Mesenchymal stem cell (in vitro differentiated cells and primary cell): Measurements from ENCODE around the gene BSND.
A peak's percentile ranks its signal among the peaks of the same experiment; 100 is the strongest.

ENCODE experiments used
- DNase-seq: peaks from one replicate; pipeline ENCODE4 v3.0.0-alpha.2; 2013
- H2AFZ ChIP-seq: one replicate; pipeline ENCODE4 v1.6.1; 2013; ENCODE audit warnings: low read depth, mild to moderate bottlenecking, control low read depth, inconsistent platforms, low read length, moderate library complexity
- H2AK5ac ChIP-seq: 2 replicates; pipeline ENCODE4 v1.6.1; 2013; ENCODE audit warnings: low read length, moderate library complexity, mild to moderate bottlenecking, inconsistent platforms; ENCODE audit not compliant: severe bottlenecking
- H2BK120ac ChIP-seq: one replicate; pipeline ENCODE4 v1.6.1; 2013; ENCODE audit warnings: low read depth, mild to moderate bottlenecking, inconsistent platforms, low read length, moderate library complexity
- H2BK12ac ChIP-seq, 2 experiments: one replicate each; pipeline ENCODE4 v1.6.1; 2013; ENCODE audit warnings: inconsistent platforms in 2 of 2, low read length in 2 of 2, mild to moderate bottlenecking in 2 of 2, moderate library complexity in 2 of 2, control low read depth in 1 of 2
- H2BK15ac ChIP-seq: one replicate; pipeline ENCODE4 v1.6.1; 2013; ENCODE audit warnings: mild to moderate bottlenecking, low read depth, inconsistent platforms; ENCODE audit not compliant: poor library complexity, severe bottlenecking
- H2BK5ac ChIP-seq: 2 replicates; pipeline ENCODE4 v1.6.1; 2013; ENCODE audit warnings: low read depth, mild to moderate bottlenecking, low read length, control low read depth, inconsistent platforms; ENCODE audit not compliant: poor library complexity, severe bottlenecking
- H3K14ac ChIP-seq, 2 experiments: one replicate each; pipeline ENCODE4 v1.6.1; 2013; ENCODE audit warnings: inconsistent platforms in 2 of 2, low read length in 2 of 2, control low read depth in 1 of 2, mild to moderate bottlenecking in 1 of 2, moderate library complexity in 1 of 2
- H3K18ac ChIP-seq, 2 experiments: one replicate each; pipeline ENCODE4 v1.6.1; 2013; ENCODE audit warnings: inconsistent platforms in 2 of 2, low read length in 2 of 2, control low read depth in 1 of 2, low read depth in 1 of 2, mild to moderate bottlenecking in 1 of 2
- H3K23ac ChIP-seq, 2 experiments: one replicate each; pipeline ENCODE4 v1.6.1; 2013; ENCODE audit warnings: inconsistent platforms in 2 of 2, low read length in 2 of 2, mild to moderate bottlenecking in 2 of 2, moderate library complexity in 2 of 2, control low read depth in 1 of 2
- H3K27ac ChIP-seq: 2 replicates; pipeline ENCODE4 v1.5.1; 2013; ENCODE audit warnings: mild to moderate bottlenecking, moderate library complexity, low read length, control low read depth, inconsistent platforms; ENCODE audit not compliant: poor library complexity, severe bottlenecking
- H3K27me3 ChIP-seq, 2 experiments: 2 replicates each; pipeline versions ENCODE4 v1.6.1 to v1.7.0; 2013; ENCODE audit warnings: low read length in 2 of 2, mild to moderate bottlenecking in 2 of 2, moderate library complexity in 2 of 2, control low read depth in 1 of 2, inconsistent platforms in 1 of 2; ENCODE audit not compliant: control insufficient read depth in 1 of 2, insufficient read depth in 1 of 2
- H3K36me3 ChIP-seq, 2 experiments: 2 replicates each; pipeline versions ENCODE4 v1.6.1 to v1.7.0; 2013; ENCODE audit warnings: low read length in 2 of 2, control low read depth in 1 of 2, inconsistent platforms in 1 of 2, low read depth in 1 of 2, mild to moderate bottlenecking in 1 of 2; ENCODE audit not compliant: insufficient read depth in 2 of 2, control insufficient read depth in 1 of 2
- H3K4ac ChIP-seq, 2 experiments: one replicate each; pipeline ENCODE4 v1.6.1; 2013; ENCODE audit warnings: inconsistent platforms in 2 of 2, low read length in 2 of 2, mild to moderate bottlenecking in 2 of 2, moderate library complexity in 2 of 2, control low read depth in 1 of 2, low read depth in 1 of 2
- H3K4me1 ChIP-seq: 2 replicates; pipeline ENCODE4 v1.6.1; 2013; ENCODE audit warnings: low read depth, low read length, control low read depth; ENCODE audit not compliant: control insufficient read depth, insufficient read depth
- H3K4me2 ChIP-seq: 2 replicates; pipeline ENCODE4 v1.6.1; 2013; ENCODE audit warnings: low read length, mild to moderate bottlenecking, inconsistent platforms; ENCODE audit not compliant: poor library complexity, severe bottlenecking
- H3K4me3 ChIP-seq, 2 experiments: 2 replicates each; pipeline versions ENCODE4 v1.5.1 to v1.7.0; 2013; ENCODE audit warnings: low read length in 2 of 2, mild to moderate bottlenecking in 2 of 2, control low read depth in 1 of 2, low read depth in 1 of 2; ENCODE audit not compliant: insufficient read depth in 1 of 2
- H3K79me1 ChIP-seq: replicated peaks from 2 replicates; pipeline ENCODE4 v1.6.1; 2013; ENCODE audit warnings: mild to moderate bottlenecking, control low read depth, low read length, inconsistent platforms; ENCODE audit not compliant: poor library complexity, severe bottlenecking
- H3K9ac ChIP-seq: 2 replicates; pipeline ENCODE4 v1.7.0; 2013; ENCODE audit warnings: mild to moderate bottlenecking, low read length, moderate library complexity
- H3K9me3 ChIP-seq: 2 replicates; pipeline ENCODE4 v1.7.0; 2013; ENCODE audit warnings: mild to moderate bottlenecking, low read length; ENCODE audit not compliant: control insufficient read depth
- H4K8ac ChIP-seq: one replicate; pipeline ENCODE4 v1.6.1; 2013; ENCODE audit warnings: inconsistent platforms, mild to moderate bottlenecking, low read length, moderate library complexity
- H4K91ac ChIP-seq: one replicate; pipeline ENCODE4 v1.6.1; 2013; ENCODE audit warnings: mild to moderate bottlenecking, low read length, inconsistent platforms
- WGBS: methylation state at CpG from one replicate; pipeline ENCODE4 v1.1.7; 2013; ENCODE audit warnings: mixed read lengths; 5-methylcytosine and 5-hydroxymethylcytosine counted together

Gene BSND

GRCh38 chr1:55060133-55060999 is 61.6 kb downstream of the BSND start:
- H2AFZ ChIP-seq, result no peak overlapping the region
- no peaks in the 10 kb centered on the region for H3K79me1 ChIP-seq
- peaks cover 0 to 5% of the 10 kb centered on the region in 2 experiments for H3K36me3 ChIP-seq
- no peak overlapping the region for H2BK5ac ChIP-seq
- no peak overlapping the region for H2BK120ac ChIP-seq
- H2BK15ac ChIP-seq, result no peak overlapping the region
- 97% methylated on average over 14 of the region's 14 CpGs for WGBS
- no peak overlapping the region for H3K14ac ChIP-seq
- no peak overlapping the region for H4K8ac ChIP-seq
- no peak overlapping the region for H2AK5ac ChIP-seq
- no peak overlapping the region for H3K9ac ChIP-seq
- H3K4me3 ChIP-seq, result no peak overlapping the region
- peak; percentile 28 for DNase-seq
- peaks cover 18% of the 10 kb centered on the region for H3K4me1 ChIP-seq
- no peak overlapping the region for H3K23ac ChIP-seq
- H3K4ac ChIP-seq, result no peak overlapping the region
- peaks cover 0 to 7% of the 10 kb centered on the region in 2 experiments for H3K27me3 ChIP-seq
- no peak overlapping the region for H3K27ac ChIP-seq
- no peak overlapping the region for H2BK12ac ChIP-seq
- no peak overlapping the region for H4K91ac ChIP-seq
- no peaks in the 10 kb centered on the region for H3K9me3 ChIP-seq
- no peak overlapping the region for H3K18ac ChIP-seq
- H3K4me2 ChIP-seq, result no peak overlapping the region

GRCh38 chr1:55061000-55061705 is 62.4 kb downstream of the BSND start:
- Histone ChIP-seq H3K36me3 (peaks cover 6 to 11% of the 10 kb centered on the region in 2 experiments), H3K23ac (no peak overlapping the region)

More at GRCh38 chr1:55061000-55061705, 62.4 kb downstream of the BSND start:
- no peaks in the 10 kb centered on the region for H3K79me1 ChIP-seq
- H2BK120ac ChIP-seq, result no peak overlapping the region
- H2BK5ac ChIP-seq, result no peak overlapping the region
- H2AFZ ChIP-seq, result no peak overlapping the region
- H3K9ac ChIP-seq, result no peak overlapping the region
- H3K9me3 ChIP-seq, result no peaks in the 10 kb centered on the region
- WGBS, result 83% methylated on average over 13 of the region's 13 CpGs
- peaks cover 18% of the 10 kb centered on the region for H3K4me1 ChIP-seq
- no peak overlapping the region for H2BK15ac ChIP-seq
- no peak for DNase-seq
- H3K27me3 ChIP-seq, result peaks cover 0 to 7% of the 10 kb centered on the region in 2 experiments
- no peak overlapping the region for H3K18ac ChIP-seq
- no peak overlapping the region for H3K27ac ChIP-seq
- no peak overlapping the region for H3K4me3 ChIP-seq
- H4K8ac ChIP-seq, result no peak overlapping the region
- H2BK12ac ChIP-seq, result no peak overlapping the region
- H3K4ac ChIP-seq, result no peak overlapping the region
- no peak overlapping the region for H3K4me2 ChIP-seq
- H4K91ac ChIP-seq, result no peak overlapping the region
- H2AK5ac ChIP-seq, result no peak overlapping the region
- H3K14ac ChIP-seq, result no peak overlapping the region
